ENCODE measurements around the gene TTC3. TPM values are rescaled to one million over a fixed set of nuclear protein-coding genes. Genes with fewer than 3 reads are reported as not detected.

TTC3 gene
- total RNA-seq, 2 experiments from 2014 or later = 141 to 142 TPM

GRCh38 chr21:37182222-37182621, 109.2 kb downstream of the TTC3 start:
- no peaks in the 10 kb centered on the region for H3K27me3 ChIP-seq (ENCODE audit: control insufficient read depth in 1 of 2, insufficient read depth in 2 of 2, low read length in 2 of 2)
- ChIA-PET POLR2A (no interaction called here), CTCF (no interaction called here)
- no peak for DNase-seq
- H3K4me1 ChIP-seq (ENCODE audit: insufficient read depth, low read length) = no peaks in the 10 kb centered on the region
- intact Hi-C loops (cut with DNase I, micrococcal nuclease) = no loop called here
- TF ChIP-seq CTCF (IDR thresholded peaks at IDR 0.05) = no peak
- no peak overlapping the region for H3K27ac ChIP-seq (ENCODE audit: low read depth in 1 of 2, low read length in 2 of 2)
- H3K4me1 Mint-ChIP-seq (ENCODE audit: low read depth) = no peaks in the 10 kb centered on the region
- H3K27me3 Mint-ChIP-seq = no peaks in the 10 kb centered on the region
- H3K4me3 ChIP-seq (ENCODE audit: low read length) = no peak overlapping the region
- no peak overlapping the region for H3K27ac Mint-ChIP-seq
- no peak for ATAC-seq (ENCODE audit: poor library complexity)
- H3K9me3 ChIP-seq (ENCODE audit: control insufficient read depth in 1 of 2, insufficient read depth in 1 of 2, low read length in 2 of 2) = no peaks in the 10 kb centered on the region
- peaks cover 60% of the 10 kb centered on the region for H3K36me3 ChIP-seq (ENCODE audit: insufficient read depth, low read length)
- no peak overlapping the region for H3K4me3 Mint-ChIP-seq
- H3K36me3 Mint-ChIP-seq (ENCODE audit: low read depth) = peaks cover 72% of the 10 kb centered on the region
- H3K9me3 Mint-ChIP-seq = no peaks in the 10 kb centered on the region

GRCh38 chr21:37183749-37184148, 110.7 kb downstream of the TTC3 start:
- H3K9me3 ChIP-seq (ENCODE audit: control insufficient read depth in 1 of 2, insufficient read depth in 1 of 2, low read length in 2 of 2) = no peaks in the 10 kb centered on the region
- ATAC-seq (ENCODE audit: poor library complexity) (no peak), DNase-seq (no peak)
- H3K4me3 ChIP-seq (ENCODE audit: low read length) = no peak overlapping the region
- intact Hi-C loops (cut with DNase I, micrococcal nuclease) = no loop called here
- no peaks in the 10 kb centered on the region for H3K27me3 ChIP-seq (ENCODE audit: control insufficient read depth in 1 of 2, insufficient read depth in 2 of 2, low read length in 2 of 2)
- H3K27ac Mint-ChIP-seq = no peak overlapping the region
- H3K27me3 Mint-ChIP-seq = no peaks in the 10 kb centered on the region
- H3K4me3 Mint-ChIP-seq = no peak overlapping the region
- no peaks in the 10 kb centered on the region for H3K4me1 Mint-ChIP-seq (ENCODE audit: low read depth)
- no peak for TF ChIP-seq CTCF (IDR thresholded peaks at IDR 0.05)
- POLR2A ChIA-PET = no interaction called here
- no peaks in the 10 kb centered on the region for H3K9me3 Mint-ChIP-seq
- H3K27ac ChIP-seq (ENCODE audit: low read depth in 1 of 2, low read length in 2 of 2) = no peak overlapping the region
- CTCF ChIA-PET = no interaction called here
- H3K36me3 Mint-ChIP-seq (ENCODE audit: low read depth) = peaks cover 70% of the 10 kb centered on the region
- no peaks in the 10 kb centered on the region for H3K4me1 ChIP-seq (ENCODE audit: insufficient read depth, low read length)
- H3K36me3 ChIP-seq (ENCODE audit: insufficient read depth, low read length) = peaks cover 60% of the 10 kb centered on the region

- ChIA-PET CTCF (no interaction called here), POLR2A (interaction anchor here (0.7 kb wide), 1 partner anchor 379 kb away, joined by 3 read pairs; no protein-coding TSS in a partner anchor)
- peak overlapping the region; percentile 55 for H3K27ac Mint-ChIP-seq
- DNase-seq = no peak
- ATAC-seq (ENCODE audit: poor library complexity) = no peak
- Histone ChIP-seq H3K27me3 (ENCODE audit: control insufficient read depth in 1 of 2, insufficient read depth in 2 of 2, low read length in 2 of 2) (no peaks in the 10 kb centered on the region), H3K27ac (ENCODE audit: low read depth in 1 of 2, low read length in 2 of 2) (no peak overlapping the region), H3K4me3 (ENCODE audit: low read length) (no peak overlapping the region), H3K9me3 (ENCODE audit: control insufficient read depth in 1 of 2, insufficient read depth in 1 of 2, low read length in 2 of 2) (no peaks in the 10 kb centered on the region), H3K36me3 (ENCODE audit: insufficient read depth, low read length) (peaks cover 51% of the 10 kb centered on the region), H3K4me1 (ENCODE audit: insufficient read depth, low read length) (no peaks in the 10 kb centered on the region)
- no peak for TF ChIP-seq CTCF (IDR thresholded peaks at IDR 0.05)
- no peaks in the 10 kb centered on the region for H3K27me3 Mint-ChIP-seq
- H3K9me3 Mint-ChIP-seq = no peaks in the 10 kb centered on the region
- intact Hi-C loops (cut with DNase I, micrococcal nuclease) = no loop called here
- H3K36me3 Mint-ChIP-seq (ENCODE audit: low read depth) = peaks cover 70% of the 10 kb centered on the region
- H3K4me1 Mint-ChIP-seq (ENCODE audit: low read depth) = no peaks in the 10 kb centered on the region
- no peak overlapping the region for H3K4me3 Mint-ChIP-seq
Observed at GRCh38 chr21:37184784-37185593, 111.9 kb downstream of the TTC3 start.

Data from CD4-positive, alpha-beta T cell (primary cell).